NCI-H2227 treated with DMSO at 0.1 percent for 48 hours (cell line): Measurements from ENCODE around the gene SVOPL.
A peak's percentile ranks its signal among the peaks of the same experiment; 100 is the strongest.
"Not testable (repeated sequence)": the region's sequence is repeated elsewhere in the genome, so short reads cannot be mapped to it uniquely, and the experiment has no call there.

Experiments used
- DNase-seq: peaks from one replicate; lab custom pipeline; 2025; lab: John Stamatoyannopoulos, UW

The SVOPL gene, protein sequence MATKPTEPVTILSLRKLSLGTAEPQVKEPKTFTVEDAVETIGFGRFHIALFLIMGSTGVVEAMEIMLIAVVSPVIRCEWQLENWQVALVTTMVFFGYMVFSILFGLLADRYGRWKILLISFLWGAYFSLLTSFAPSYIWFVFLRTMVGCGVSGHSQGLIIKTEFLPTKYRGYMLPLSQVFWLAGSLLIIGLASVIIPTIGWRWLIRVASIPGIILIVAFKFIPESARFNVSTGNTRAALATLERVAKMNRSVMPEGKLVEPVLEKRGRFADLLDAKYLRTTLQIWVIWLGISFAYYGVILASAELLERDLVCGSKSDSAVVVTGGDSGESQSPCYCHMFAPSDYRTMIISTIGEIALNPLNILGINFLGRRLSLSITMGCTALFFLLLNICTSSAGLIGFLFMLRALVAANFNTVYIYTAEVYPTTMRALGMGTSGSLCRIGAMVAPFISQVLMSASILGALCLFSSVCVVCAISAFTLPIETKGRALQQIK

GRCh38 chr7:138700857-138701536 lies at the start of gene SVOPL:
Gene SVOPL, minus strand, starts transcription at chr7:138701362. Its CDS starts 22,317 bp downstream, at chr7:138679045.
- no peak for DNase-seq

DNA sequence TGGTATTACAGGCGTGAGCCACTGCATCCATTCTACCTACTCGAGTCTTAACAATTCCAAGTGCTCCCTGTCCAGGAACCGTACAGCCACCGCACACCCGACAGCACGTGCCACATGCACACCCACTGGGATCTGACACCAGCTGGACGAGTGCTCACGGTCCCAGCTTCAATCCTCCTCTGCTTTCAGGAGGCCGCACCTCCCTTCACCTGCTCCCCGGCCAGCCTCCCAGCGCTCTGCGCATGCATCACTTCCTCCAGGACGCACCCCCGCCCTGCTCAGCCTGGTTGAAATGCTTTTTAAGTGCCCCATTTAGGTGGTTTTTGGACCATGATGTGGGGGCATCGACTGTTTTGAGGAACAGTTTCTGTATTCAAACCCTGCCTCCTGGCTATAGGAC lies 49.3 kb upstream of the SVOPL start:
- DNase-seq, result no peak

DNA sequence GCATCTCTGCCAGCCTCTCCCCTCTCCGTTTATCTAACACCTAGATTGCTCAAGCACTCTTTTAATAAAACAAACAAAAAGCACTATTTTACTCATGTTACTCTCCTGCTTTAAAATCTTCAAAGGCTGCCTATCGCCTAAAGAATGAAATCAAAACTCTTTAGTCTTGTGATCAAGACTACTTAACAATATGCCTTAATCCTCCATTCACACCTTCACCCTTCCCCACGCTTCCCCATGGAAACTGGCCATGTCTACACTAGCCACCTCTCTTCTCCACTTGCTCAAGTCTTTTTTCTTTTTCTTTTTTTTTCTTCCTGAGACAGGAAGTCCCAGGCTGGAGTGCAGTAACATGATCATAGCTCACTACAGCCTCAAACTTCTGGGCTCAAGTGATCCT lies 48.8 kb upstream of the SVOPL start:
- no peak for DNase-seq

- no peak for DNase-seq
Measured at GRCh38 chr7:138748666-138749065, 47.5 kb upstream of the SVOPL start.

GRCh38 chr7:138746073-138746472 lies 44.9 kb upstream of the SVOPL start:
- DNase-seq, result no peak

GRCh38 chr7:138745189-138745588 lies 44.0 kb upstream of the SVOPL start:
- no peak for DNase-seq

DNA sequence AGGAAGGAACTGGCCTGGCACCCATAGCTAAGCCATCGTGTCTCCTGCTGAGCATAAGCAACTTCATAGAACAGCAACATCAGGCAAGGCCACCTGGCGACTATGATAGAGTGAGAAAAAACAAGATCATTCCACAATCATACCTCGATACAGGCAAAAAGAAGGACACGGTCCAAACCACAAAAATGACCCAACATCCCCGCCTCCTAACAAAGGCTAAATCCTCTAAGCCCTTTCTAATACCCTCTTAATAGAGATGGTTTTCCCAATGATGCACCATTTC lies 40.2 kb upstream of the SVOPL start:
- DNase-seq, result no peak

DNA sequence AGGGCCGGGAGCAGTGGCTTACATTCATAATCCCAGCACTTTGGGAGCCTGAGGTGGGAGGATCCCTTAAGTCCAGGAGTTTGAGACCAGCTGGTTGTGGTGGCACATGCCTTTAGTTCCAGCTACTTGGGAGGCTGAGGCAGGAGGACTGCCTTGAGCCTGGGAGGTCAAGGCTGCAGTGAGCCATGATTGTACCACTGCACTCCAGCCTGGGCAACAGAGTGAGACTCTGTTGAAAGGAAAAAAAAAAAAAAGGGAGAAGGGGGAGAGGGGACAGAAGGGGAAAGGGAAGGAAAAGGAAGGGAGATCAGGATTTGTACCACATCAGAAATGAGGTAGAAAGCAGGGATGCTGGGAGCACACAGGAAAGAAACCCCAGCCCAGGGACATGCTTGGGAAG lies 38.7 kb upstream of the SVOPL start:
- no peak for DNase-seq

GRCh38 chr7:138738551-138739335 lies 37.6 kb upstream of the SVOPL start:
- peak; percentile 87 for DNase-seq

DNA sequence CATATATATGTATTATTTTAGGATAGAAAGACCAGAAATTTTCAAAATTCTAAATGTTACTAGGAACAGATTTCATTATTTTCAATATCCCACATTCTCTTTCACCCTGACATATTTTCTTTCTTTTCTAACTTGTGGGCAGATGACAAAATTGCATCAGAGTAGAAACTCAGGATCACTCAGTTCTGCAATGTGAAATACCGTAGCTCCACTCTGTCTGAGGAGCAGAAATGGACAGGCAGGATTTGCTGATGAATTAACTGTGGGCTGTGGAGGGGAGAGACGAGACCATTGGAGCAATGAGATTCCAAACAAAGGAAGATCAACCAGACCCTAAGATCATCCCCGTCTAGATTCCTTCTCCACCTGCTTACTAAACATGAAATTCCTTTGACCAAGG lies 37.0 kb upstream of the SVOPL start:
- no peak for DNase-seq

DNA sequence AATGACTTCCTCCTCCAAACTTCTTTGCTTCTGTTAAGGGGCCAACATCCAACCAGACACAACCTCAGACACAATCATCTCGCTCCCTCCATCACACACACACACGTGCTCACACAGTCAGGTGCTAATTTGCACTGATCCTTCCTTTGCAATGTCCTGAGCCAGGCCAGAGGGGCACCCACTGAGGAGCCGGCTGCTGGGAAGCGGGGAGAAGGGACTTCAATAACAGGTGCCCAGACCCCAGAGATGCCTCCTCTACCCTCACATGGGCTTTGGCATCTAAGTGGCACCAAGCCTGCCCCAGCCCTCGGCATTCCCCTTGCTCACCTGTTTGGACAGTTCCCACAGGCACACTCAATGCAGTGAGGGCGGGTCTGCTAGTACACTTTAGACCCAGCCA lies 34.2 kb upstream of the SVOPL start:
- no peak for DNase-seq

DNA sequence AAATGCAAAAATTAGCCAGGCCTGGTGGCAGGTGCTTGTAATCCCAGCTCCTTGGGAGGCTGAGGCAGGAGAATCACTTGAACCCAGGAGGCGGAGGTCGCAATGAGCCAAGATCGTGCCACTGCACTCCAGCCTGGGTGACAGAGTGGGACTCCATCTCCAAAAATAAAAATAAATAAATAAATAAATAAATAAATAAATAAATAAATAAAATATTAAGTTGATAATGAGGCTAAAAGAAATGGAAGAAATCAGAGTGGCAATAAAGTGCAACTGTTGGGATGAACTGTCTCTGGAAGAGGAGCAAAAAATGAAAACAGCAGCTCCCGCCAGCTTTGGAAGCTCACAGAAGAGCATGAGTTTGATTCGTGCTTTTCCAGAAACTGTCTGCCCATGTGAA lies 30.6 kb upstream of the SVOPL start:
- not testable (repeated sequence) for DNase-seq

DNA sequence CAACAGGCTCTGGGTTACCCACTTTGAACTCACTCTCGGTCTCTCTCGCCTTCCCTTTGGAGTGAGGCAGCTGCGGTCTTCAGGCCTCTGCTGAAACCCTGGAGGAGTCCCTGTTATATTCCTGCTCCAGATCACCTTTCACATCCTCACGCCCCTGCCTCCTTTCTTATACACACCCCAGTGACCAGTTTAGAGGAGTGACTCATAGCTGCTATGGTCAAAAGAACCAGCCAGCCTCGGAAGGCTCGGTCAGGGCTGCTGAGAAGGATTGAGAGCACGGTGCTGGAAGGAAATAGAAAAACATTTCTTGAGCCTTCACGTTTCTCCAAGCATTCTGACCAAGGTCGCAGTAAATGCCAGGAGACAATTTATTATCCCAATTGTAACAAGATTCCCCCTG lies 28.3 kb upstream of the SVOPL start:
- DNase-seq, result no peak

DNA sequence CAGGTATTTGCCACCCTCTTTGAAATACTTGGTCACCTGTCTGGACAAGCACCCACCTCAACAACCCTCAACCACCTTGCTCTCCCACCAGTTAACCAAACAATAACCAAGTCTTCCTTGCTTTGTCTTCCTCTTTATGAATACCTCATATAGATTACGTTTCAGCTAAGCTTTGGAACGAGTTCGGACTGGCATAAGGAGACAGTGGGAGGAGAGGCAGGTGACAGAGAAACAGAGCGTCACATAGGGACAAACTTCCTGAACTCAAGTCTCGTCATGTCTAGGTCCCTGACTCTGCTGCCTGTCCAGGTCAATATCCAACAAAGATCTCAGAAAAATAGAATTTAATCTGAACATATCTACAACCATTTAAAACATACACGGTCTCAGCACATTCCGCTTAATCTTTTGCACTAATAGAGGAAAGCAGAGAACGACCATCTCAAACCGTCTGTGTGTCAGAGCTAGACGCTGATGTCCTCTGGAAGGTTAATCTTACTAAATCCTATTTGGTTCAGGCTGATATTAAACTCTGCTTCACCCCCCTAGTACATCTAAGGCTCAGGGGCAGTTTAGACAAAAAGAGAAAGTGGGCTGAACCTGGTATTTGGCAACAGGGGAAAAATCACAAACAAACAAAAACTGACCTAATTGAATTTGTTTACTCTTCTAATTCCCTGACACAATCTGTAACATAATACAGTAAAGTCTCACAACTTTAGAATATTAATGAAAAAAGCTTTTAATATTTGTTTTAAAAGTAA lies 26.4 kb upstream of the SVOPL start:
- DNase-seq, result no peak

- DNase-seq, result no peak
Measured at GRCh38 chr7:138726288-138726687, 25.1 kb upstream of the SVOPL start.

DNA sequence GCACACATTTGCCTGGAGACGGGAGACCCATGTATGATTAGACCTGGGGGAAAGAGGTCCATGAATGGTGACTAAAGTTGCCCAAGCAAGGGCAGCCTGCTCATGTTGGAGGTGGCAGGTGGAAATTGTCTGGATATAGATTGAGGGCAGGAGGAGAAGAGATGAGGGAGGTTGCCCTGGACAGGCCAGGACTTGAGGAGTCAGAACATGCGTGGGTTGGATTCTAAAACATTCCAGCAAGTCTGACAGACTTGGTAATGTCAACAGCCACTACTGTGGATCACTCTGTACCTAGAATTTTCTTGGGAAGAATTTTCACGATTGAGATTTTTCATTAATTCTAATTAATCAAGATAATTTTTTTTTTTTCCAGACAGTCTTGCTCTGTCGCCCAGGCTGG lies 19.1 kb upstream of the SVOPL start:
- DNase-seq, result no peak

- DNase-seq, result no peak
Measured at GRCh38 chr7:138716889-138717288, 15.7 kb upstream of the SVOPL start.

DNA sequence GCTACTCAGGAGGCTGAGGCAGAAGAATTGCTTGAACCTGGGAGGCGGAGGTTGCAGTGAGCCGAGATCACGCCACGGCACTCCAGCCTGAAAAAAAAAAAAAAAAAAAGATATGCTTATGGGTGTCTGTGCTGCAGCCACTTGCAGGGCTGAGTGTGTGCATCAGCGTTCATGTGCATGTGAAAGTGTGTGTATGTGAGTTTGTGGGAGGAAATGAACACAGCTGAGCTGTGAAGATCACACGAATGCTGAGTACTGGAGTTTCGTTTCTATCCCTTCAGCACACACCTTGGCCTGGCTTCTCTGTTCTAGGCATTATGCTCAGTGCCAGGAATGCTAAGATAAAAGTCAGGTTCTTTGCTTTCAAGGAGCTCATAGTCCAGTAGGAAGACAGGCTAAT lies 12.0 kb upstream of the SVOPL start:
- DNase-seq, result no peak

DNA sequence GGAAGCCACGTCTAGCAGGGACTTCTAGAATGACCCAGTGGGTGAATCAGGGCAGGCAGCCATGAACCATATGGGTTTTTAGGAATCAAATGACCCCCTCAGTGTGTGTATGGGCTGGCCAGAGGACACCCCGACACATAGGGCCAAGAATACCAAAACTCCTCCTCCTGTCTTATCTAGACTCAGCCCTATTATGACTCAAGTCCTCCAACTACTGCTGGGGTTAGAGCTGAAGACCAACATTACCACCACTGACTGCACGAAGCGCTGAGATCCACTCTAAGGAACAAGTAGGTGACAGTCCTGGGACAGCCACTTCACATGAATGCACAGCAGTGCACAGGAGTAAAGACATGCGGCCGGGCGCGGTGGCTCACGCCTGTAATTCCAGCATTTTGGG lies 11.5 kb upstream of the SVOPL start:
- no peak for DNase-seq

DNA sequence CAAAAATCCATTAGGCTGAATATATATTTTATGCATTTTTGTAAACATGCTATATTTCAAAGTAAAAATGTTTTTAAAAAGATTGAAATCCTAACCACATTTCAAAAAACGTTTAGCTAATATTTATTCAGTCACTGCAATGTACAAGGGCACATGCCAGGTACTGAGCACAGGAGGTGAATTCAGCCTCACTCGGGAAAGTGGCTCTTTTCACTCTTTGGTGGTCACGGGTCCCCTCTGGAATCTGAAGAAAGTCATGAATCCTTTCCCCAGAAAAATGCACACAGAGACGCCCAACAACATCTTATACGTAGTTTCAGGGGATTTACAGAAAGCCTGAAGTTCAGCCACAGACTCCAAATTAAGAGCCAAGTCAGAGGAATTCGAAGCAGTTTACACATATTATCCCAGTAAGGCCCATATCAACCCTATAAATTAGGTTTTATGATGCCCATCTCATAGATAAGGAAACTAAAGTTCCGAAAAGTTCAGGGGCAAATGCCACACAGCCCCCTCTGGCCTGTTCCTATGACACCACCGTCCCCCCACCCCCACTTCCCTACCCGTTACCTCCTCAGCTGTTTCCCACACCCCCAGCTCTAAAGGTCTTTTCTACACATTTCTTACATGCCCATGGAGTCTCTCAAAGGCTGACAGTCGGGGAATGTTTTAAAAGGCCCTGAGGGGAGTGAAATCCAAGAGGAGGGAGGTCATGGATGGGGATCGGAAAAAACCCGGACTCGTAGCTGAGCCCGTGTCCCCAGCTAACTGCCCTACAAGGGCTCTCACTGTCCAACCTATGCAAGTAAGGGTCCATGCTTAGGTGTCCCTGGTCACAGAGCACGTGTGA lies 9.6 kb upstream of the SVOPL start:
- DNase-seq, result no peak

- no peak for DNase-seq
Measured at GRCh38 chr7:138705167-138705566, 4.0 kb upstream of the SVOPL start.
